ENCODE results near the gene PRIMPOL.
"Not testable (repeated sequence)": the region's sequence is repeated elsewhere in the genome, so short reads cannot be mapped to it uniquely, and the experiment has no call there.

PRIMPOL gene, protein sequence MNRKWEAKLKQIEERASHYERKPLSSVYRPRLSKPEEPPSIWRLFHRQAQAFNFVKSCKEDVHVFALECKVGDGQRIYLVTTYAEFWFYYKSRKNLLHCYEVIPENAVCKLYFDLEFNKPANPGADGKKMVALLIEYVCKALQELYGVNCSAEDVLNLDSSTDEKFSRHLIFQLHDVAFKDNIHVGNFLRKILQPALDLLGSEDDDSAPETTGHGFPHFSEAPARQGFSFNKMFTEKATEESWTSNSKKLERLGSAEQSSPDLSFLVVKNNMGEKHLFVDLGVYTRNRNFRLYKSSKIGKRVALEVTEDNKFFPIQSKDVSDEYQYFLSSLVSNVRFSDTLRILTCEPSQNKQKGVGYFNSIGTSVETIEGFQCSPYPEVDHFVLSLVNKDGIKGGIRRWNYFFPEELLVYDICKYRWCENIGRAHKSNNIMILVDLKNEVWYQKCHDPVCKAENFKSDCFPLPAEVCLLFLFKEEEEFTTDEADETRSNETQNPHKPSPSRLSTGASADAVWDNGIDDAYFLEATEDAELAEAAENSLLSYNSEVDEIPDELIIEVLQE

DNA sequence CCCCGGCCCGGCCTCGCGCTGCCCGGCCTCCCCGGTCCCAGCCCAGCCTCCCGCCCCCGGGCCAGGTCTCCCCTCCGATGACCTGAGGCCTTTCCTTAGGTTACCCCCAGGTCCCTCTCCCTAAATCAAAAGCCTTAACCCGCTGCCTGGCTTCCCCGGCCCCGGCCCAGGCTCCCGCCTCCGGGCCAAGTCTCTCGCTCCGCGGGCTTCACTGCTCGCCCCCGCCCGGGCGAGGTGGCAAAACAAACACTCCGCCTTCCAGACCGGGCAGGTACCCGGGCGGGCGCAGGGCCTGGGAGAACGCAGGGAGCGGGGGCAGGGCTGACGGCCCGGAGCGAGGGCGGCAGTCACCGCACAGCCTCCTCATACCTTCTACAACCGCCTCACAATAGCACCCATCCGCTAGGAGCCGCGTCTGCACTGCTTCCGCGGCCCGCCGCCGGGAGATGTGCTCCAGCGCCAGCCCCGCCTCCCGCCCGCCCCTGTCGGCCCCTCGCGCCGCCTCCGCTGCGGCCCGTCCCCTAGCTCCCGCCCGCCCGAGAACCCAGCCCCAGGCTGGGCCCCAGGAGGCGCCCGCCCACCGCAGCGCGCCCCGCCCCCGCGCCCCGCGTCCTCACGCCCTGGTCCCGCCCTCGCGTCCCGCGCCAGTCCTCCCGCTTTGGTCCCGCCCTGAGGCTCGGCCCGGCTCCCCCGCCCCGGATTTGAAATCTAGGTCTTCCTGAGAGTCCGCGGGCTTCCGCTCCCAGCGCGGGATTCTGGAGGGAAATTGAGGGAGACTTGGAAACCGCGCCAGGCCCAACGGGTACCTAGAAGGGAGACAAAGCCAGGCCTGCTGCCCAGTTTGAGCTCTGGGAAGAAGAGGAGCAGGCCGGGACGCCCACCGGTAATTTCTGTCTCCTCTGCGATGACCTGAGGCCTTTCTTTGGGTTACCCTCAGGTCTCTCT lies at the start of gene PRIMPOL, which contains the start of gene CASP3:
Gene PRIMPOL (plus strand): TSS at position 713 of the 945 bp plus-strand sequence. CDS start 7,403 bp downstream, outside the sequence.
Gene CASP3 (minus strand): TSS at position 422 of the 945 bp plus-strand sequence. CDS start 10,994 bp downstream, outside the sequence.
- peak; percentile 96 for DNase-seq (ENCODE audit: low spot score)

DNA sequence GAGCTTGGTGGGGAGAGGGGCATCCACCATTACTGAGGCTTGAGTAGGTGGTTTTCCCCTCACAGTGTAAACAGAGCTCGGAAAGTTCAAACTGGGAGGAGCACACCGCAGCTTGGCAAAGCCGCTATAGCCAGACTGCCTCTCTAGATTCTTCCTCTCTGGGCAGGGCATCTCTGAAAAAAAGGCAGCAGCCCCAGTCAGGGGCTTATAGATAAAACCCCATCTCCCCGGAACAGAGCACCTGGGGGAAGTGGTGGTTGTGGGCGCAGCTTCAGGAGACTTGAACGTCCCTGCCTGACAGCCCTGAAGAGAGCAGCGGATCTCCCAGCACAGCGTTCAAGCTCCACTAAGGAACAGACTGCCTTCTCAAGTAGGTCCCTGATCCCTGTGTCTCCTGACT lies 48.6 kb upstream of the PRIMPOL start:
- DNase-seq (ENCODE audit: low spot score): not testable (repeated sequence)

DNA sequence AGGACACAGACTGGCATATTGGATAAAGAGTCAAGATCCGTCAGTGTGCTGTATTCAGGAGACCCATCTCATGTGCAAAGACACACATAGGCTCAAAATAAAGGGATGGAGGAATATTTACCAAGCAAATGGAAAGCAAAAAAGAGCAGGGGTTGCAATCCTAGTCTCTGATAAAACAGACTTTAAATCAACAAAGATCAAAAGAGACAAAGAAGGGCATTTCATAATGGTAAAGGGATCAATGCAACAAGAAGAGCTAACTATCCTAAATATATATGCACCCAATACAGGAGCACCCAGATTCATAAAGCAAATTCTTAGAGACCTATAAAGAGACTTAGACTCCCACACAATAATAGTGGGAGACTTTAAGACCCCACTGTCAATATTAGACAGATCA lies 46.7 kb upstream of the PRIMPOL start:
- DNase-seq (ENCODE audit: low spot score): not testable (repeated sequence)

DNA sequence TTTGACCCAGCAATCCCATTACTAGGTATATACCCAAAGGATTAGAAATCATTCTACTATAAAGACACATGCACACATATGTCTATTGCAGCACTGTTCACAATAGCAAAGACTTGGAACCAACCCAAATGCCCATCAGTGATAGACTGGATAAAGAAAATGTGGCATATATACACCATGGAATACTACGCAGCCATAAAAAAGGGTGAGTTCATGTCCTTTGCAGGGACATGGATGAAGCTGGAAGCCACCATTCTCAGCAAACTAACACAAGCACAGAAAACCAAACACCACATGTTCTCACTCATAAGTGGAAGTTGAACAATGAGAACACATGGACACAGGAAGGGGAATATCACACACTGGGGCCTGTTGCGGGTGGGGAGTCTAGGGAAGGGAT lies 42.1 kb upstream of the PRIMPOL start:
- not testable (repeated sequence) for DNase-seq (ENCODE audit: low spot score)

DNA sequence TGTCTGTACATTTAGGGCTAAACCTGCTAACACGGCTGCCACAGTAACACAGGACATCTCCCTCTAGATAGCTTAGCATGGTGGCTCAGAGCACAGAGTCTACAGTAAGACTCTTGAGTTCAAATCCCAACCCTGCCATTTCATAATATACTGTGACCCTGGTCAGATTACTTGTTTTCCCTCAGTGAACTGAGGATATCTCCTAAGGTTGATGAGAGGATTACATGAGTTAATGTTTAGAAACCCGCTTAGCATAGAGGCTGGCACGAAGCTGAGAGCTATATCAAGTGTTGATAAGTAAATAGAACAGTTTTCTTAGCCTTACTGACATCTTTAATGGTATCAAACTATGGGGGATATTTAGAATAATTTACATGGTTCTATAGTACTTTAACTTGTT lies 37.5 kb upstream of the PRIMPOL start:
- DNase-seq (ENCODE audit: low spot score): no peak

DNA sequence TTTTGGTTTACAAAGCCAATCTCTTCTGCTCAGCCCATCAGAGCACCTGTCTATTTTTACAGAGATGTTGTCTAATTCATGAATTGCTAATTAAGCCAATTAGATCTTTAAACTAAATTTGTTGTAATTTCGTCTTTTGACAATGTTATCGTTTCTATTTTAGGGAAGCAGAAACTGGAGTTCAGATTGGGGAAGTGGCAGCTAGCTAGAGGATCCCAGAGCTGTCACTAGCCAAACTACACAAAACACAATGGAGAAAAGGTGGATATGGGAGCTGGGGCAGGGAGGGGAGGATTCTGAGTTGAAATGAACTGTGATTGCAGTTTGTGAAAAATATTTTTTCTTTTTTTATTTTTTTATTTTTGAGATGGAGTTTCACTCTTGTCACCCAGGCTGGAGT lies 36.1 kb upstream of the PRIMPOL start:
- DNase-seq (ENCODE audit: low spot score): no peak

DNA sequence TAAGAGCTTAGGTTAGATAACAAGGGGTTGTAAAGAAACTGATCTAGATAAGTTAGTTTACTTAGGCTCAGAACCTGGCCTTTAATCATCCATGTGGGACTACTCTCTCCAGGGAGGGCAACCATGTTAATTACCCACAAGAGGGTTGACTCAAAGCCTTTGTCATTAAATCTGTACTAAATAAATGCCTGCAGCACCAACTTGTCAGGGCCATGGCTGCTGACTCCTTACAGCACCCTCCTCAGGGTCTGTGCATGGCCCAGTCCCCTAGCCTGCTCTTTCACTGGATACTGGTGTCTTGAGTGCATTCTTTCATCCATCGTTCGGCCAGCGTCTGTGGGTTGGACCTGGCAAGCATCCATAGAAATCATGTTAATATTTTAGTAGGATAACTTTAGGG lies 35.0 kb upstream of the PRIMPOL start:
- DNase-seq (ENCODE audit: low spot score): no peak

DNA sequence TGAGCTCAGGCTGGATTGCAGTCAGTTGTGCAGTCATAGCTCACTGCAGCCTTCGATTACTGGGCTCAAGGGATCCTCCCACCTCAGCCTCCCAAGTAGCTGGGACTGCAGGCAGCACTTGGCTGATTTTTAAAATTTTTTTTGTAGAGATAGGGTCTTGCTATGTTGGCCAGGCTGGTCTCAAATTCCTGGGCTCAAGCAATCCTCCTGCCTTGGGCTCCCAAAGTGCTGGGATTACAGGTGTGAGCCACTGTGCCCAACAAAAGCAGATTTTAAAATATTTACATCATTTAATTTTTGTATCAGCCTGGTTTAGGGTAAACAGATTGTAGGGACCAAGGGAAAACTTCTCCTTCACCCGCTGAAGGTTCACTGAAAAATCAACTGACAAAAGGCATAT lies 33.4 kb upstream of the PRIMPOL start:
- DNase-seq (ENCODE audit: low spot score): not testable (repeated sequence)

DNA sequence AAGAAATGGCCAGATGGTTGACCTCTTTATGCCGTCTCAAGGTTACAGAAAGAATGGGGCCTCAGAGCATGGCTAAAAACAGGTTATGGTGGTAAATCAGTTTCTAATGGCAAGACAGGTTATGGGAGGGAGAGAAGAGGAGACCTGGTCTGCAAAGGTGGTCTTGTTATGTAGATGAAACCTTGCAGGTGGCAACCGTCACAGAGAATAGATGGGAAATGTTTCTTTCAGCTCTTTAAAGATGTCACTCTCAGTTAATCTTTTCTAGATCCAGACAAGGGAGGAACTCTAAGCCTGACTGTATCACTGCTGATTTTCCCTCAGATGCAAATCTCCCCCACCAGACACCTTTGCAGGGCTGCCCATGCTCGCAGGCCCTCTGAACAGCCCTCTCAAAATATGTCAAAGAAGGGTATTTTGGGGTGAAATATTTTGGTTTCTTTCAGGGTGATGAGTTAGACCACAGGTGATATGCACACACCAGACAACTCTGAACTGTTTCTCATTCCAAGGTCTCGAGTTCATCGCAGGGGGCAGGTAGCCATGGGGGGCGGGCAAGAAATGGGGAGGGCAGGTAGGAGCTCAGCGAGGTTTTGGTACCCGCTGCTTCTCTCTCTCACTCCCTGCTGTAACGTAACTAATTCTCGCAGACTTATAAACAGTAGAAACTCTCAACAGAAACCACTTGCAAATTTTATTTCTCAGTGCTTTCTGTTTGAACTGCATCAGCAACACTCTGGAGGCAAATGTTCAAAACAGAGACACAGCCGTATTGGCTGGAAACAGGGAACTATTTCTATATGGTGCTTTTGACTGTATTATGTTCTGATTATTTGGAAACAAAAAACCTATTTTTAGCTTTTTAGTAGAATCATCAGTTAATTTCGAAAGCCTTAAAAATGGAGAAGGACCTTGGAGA lies 32.6 kb upstream of the PRIMPOL start:
- no peak for DNase-seq (ENCODE audit: low spot score)

DNA sequence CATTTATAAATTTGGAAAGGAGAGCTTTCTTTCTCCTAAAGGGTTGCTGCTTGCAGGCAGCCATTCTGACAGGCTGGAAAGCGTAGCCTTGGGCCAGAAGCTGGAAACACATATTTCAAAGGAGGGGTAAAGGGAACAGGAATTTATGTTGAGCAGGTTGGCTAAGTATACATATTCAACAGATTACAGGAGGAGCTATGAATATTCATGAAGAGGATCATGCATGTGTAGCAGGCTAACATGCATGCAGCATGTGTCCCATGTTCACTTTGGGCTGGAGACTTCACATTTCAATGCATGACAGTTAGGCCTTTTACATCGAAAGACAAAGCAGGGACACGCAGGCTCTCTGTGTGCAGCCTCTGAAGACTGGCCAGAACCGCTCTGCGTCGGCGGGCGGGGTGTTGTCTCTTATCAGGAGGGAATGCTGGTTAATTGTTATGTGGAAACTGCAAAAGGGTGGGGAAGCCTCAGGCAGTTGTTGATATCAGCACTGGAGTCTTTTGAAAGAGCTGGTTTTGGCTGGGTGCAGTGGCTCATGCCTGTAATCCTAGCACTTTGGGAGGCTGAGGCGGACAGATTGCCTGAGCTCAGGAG lies 31.8 kb upstream of the PRIMPOL start:
- no peak for DNase-seq (ENCODE audit: low spot score)

DNA sequence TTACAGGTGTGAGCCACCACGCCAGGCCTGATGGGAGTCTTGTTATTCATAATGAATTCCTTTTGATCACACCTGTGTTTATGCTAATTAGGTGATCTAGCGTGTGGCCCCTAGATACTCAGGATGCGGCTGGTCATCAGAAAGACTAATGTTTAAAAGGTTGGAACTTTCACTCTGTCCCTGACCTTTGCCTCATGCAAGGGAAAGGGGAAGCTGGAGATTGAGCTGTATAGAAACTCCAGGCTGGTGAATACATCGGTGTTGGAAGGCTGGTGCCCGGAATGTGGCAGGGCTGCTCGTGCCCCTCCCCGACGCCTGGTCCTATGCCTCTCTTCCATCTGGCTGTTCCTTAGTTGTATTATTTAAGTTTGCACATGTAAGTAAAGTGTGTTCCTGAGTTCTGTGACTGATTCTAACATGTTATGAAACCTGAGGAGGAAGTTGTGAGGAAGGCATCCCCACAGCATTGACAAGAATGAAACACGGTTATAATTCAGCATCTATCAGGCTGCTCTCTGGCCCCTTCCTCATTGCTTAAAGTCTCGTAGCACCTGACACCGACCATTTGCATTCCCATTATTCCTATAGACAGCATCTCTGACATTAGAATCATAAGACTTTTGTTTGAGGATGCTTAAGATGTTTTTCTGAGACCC lies 29.2 kb upstream of the PRIMPOL start:
- no peak for DNase-seq (ENCODE audit: low spot score)

DNA sequence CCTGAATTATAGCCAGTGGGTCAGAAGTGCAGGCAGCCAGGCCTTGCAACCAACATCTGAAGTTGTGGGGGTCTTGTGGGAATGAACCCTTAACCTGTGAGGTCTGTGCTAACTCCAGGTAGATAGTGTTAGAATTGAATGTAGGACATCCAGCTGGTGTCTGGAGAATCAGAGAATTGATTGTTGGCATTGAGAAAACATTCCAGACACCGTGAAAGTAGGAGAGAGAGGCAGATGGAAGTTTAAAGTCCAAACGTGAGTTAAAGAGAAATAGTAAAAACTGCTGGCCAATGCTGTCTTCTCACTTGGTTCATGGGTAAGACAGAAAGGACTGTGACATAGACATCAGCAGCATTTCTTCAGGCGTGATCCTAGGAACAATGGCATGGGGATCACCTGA lies 28.0 kb upstream of the PRIMPOL start:
- DNase-seq (ENCODE audit: low spot score): no peak

DNA sequence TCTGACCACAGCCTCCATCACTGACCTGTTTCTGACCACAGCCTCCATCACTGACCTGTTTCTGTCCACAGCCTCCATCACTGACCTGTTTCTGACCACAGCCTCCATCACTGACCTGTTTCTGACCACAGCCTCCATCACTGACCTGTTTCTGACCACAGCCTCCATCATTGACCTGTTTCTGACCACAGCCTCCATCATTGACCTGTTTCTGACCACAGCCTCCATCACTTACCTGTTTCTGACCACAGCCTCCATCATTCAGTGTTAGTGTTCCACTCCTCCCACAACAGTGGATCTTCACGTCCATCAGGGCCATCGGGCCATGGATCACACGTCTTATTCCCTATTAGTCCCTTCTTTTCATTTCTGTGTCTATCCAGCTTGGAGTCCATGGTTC lies 25.0 kb upstream of the PRIMPOL start:
- DNase-seq (ENCODE audit: low spot score): not testable (repeated sequence)

DNA sequence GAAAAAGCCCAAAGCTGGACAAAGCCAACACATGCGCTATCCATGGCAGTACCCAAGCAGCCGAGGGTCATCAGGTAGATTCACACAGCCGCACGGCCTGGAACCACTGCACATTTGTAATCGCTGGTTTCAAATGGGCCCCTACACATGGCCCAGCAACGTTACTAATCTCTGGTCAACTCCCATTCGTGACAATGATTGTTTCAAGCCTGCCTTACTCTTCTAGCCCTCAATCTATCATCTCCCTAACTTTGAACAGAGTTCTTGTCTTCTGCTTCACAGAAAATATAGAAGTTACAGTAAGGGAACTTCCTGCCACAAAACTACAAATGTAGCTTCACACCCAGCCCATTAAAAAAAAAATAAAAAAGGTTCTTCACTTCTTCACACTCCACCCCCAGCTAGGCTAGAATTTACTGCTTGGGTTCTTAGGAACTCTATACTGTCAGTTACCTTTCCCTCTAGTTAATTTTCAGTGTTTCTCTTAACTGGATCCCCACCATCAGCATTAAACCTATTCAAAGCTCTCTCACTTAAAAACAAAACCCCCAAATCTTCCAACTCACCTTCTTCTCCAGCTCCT lies 24.5 kb upstream of the PRIMPOL start:
- DNase-seq (ENCODE audit: low spot score): no peak

DNA sequence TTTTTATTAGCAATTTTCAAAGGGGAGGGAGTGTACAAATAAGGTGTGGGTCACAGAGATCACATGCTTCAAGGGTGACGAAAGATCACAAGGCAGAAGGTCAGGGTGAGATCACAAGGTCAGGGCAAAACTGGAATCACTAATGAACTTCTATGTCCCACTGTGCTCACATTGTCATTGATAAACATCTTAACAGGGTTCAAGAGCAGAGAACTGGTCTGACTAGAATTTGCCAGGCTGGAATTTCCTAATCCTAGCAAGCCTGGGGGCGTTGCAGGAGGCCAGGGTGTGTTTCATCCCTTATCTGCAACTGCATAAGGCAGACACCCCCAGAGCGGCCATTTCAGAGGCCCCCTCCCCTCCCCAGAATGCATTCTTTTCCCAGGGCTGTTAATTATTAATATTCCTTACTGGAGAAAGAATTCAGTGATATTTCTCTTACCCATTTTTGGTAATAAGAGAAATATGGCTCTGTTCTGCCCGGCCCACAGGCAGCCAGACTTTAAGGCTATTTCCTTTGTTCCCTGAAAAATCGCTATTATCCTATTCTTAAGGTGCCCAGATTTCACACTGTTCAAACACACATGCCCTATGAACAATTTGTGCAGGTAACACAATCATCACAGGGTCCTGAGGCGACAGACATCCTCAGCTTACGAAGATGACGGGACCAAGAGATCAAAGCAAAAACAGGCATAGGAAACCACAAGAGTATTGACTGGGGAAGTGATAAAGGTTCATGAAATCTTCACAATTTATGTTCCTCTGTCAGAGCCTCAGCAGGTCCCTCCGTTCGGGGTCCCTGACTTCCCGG lies 23.5 kb upstream of the PRIMPOL start:
- DNase-seq (ENCODE audit: low spot score): not testable (repeated sequence)

DNA sequence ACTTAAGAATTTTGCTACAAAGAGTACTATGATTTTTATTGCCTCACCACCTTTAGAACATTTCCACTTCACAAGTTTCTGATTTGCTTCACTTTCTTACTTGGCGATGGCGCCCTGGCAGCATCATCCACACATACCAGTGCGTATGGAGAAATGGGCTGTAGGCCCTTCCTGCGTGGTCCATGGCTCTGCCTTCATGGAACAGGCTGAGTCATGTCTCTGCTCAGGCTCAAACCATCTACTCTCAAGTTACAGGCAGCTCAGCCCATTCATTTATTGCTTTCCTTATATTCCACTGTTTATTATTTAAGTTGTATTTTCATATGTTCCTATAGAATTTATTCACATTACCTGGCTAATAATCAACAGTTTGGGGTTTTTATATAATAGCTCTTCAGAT lies 21.4 kb upstream of the PRIMPOL start:
- no peak for DNase-seq (ENCODE audit: low spot score)

DNA sequence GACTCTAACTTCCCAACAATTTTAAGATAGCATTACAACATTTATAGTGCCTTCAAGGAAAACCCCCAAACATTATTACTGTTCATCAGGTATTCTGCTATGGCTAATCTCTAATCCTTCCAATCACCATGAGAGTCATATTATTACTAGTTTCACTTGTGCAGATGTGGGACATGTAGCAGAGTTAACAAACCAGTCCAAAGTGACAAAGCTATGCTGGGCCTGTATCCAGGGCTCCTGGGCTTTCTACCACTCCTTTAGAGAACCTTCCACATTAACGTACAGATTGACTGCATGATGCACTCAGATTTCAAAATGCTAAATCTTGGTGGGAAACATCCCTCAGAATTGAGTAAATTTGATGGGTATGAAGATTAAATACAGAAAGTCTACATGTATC lies 16.7 kb upstream of the PRIMPOL start:
- DNase-seq (ENCODE audit: low spot score): no peak

DNA sequence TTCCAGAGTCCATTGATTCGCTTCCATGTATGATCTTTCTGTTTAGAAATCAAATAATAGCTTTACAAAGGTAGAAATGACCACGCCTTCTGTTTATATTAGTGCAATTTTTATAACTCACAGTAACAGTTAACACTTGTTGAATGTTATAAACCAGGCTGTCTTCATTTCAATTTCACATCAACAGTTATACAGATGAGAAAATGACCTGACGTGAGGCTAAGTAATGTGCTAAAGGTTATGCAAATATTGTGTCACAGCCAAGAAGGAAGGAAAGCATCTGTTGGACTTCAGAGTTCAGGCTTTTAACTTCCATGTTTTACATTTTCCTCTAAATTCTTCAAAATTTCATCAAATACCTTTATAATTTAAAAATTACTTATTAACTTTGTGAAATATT lies 14.2 kb upstream of the PRIMPOL start:
- no peak for DNase-seq (ENCODE audit: low spot score)

DNA sequence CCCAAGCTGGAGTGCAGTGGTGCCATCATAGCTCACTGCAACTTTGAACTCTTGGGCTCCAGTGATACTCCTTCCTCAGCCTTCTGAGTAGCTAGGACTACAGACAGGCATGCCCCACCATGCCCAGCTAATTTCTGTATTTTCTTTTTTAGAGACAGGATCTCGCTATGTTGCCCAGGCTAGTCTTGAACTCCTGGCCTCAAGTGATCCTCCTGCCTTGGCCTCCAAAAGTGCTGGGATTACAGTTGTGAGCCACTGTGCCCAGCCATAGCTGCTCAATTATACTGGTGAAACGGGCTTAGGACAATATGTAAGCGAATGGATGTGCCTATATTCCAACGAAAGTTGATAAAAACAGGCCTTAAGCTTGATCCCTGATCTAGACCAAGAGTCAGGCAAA lies 13.4 kb upstream of the PRIMPOL start:
- no peak for DNase-seq (ENCODE audit: low spot score)
